ENCODE measurements around the gene PDF. TPM values are rescaled to one million over a fixed set of nuclear protein-coding genes. Genes with fewer than 3 reads are reported as not detected.
"Not testable (repeated sequence)": the region's sequence is repeated elsewhere in the genome, so short reads cannot be mapped to it uniquely, and the experiment has no call there.

The PDF gene
- total RNA-seq, 3 donors from 2014 or later (not counting 1 experiment from before 2014, with no cell fraction given) = 3.0 to 5.7 (median 4.6) TPM

GRCh38 chr16:69294051-69294450 lies 36.3 kb downstream of the PDF start:
- no peaks in the 10 kb centered on the region for H3K27me3 Mint-ChIP-seq (ENCODE audit: low read depth in 2 of 2)
- 91% methylated on average over 1 of the region's 1 CpG for WGBS (ENCODE audit: insufficient coverage)

GRCh38 chr16:69293401-69293800 lies 37.0 kb downstream of the PDF start:
- Mint-ChIP-seq H3K4me1 (peaks cover 0 to 5% of the 10 kb centered on the region in 2 donors), H3K27me3 (ENCODE audit: low read depth in 2 of 2) (no peaks in the 10 kb centered on the region), H3K9me3 (no peaks in the 10 kb centered on the region), H3K27ac (peak overlapping the region in 1 of 2 donors; percentile 2), H3K4me3 (no peak overlapping the region), H3K36me3 (no peaks in the 10 kb centered on the region)
- no peaks in the 10 kb centered on the region for H3K4me1 ChIP-seq (ENCODE audit: control insufficient read depth, insufficient read depth, low read length)
- no peaks in the 10 kb centered on the region for H3K9me3 ChIP-seq (ENCODE audit: control insufficient read depth, insufficient read depth, low read length)
- no peak overlapping the region for H3K27ac ChIP-seq (ENCODE audit: low read length)
- ATAC-seq = no peak
- H3K4me3 ChIP-seq (ENCODE audit: low read length) = no peak overlapping the region
- WGBS (ENCODE audit: insufficient coverage) = 91% methylated on average over 3 of the region's 3 CpGs
- intact Hi-C loops (cut with micrococcal nuclease) = no loop called here
- peaks cover 2% of the 10 kb centered on the region for H3K36me3 ChIP-seq (ENCODE audit: control insufficient read depth, insufficient read depth, low read length)
- TF ChIP-seq, protein P1, sequence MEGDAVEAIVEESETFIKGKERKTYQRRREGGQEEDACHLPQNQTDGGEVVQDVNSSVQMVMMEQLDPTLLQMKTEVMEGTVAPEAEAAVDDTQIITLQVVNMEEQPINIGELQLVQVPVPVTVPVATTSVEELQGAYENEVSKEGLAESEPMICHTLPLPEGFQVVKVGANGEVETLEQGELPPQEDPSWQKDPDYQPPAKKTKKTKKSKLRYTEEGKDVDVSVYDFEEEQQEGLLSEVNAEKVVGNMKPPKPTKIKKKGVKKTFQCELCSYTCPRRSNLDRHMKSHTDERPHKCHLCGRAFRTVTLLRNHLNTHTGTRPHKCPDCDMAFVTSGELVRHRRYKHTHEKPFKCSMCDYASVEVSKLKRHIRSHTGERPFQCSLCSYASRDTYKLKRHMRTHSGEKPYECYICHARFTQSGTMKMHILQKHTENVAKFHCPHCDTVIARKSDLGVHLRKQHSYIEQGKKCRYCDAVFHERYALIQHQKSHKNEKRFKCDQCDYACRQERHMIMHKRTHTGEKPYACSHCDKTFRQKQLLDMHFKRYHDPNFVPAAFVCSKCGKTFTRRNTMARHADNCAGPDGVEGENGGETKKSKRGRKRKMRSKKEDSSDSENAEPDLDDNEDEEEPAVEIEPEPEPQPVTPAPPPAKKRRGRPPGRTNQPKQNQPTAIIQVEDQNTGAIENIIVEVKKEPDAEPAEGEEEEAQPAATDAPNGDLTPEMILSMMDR (IDR thresholded peaks at IDR 0.05) = no peak
- no peak for DNase-seq
- no peaks in the 10 kb centered on the region for H3K27me3 ChIP-seq (ENCODE audit: control insufficient read depth, insufficient read depth, low read length)

More at GRCh38 chr16:69294051-69294450, 36.3 kb downstream of the PDF start:
- intact Hi-C loops (cut with micrococcal nuclease) = no loop called here
- Mint-ChIP-seq H3K4me1 (peaks cover 0 to 5% of the 10 kb centered on the region in 2 donors), H3K4me3 (no peak overlapping the region), H3K9me3 (no peaks in the 10 kb centered on the region), H3K36me3 (no peaks in the 10 kb centered on the region), H3K27ac (no peak overlapping the region)
- TF ChIP-seq, protein P1 (IDR thresholded peaks at IDR 0.05) = no peak
- no peak for DNase-seq
- no peak overlapping the region for H3K4me3 ChIP-seq (ENCODE audit: low read length)
- no peaks in the 10 kb centered on the region for H3K27me3 ChIP-seq (ENCODE audit: control insufficient read depth, insufficient read depth, low read length)
- no peak overlapping the region for H3K27ac ChIP-seq (ENCODE audit: low read length)
- H3K4me1 ChIP-seq (ENCODE audit: control insufficient read depth, insufficient read depth, low read length) = no peaks in the 10 kb centered on the region
- no peak for ATAC-seq
- no peaks in the 10 kb centered on the region for H3K9me3 ChIP-seq (ENCODE audit: control insufficient read depth, insufficient read depth, low read length)
- H3K36me3 ChIP-seq (ENCODE audit: control insufficient read depth, insufficient read depth, low read length) = peaks cover 2% of the 10 kb centered on the region

DNA sequence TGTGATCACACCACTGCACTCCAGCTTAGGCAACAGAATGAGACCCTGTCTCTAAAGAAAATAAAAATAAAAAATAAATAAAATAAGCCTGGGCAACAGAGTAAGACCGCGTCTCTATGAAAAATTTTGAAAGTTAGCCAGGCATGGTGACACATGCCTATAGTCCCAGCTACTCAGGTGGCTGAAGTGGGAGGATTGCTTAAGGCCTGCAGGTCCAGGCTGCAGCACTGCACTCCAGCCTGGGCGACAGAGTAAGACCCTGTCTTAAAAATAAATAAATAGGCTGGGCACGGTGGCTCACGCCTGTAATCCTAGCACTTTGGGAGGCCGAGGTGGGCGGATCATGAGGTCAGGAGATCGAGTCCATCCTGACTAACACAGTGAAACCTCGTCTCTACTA lies 38.7 kb downstream of the PDF start:
- H3K4me1 ChIP-seq (ENCODE audit: control insufficient read depth, insufficient read depth, low read length); H3K4me3 Mint-ChIP-seq; intact Hi-C loops (cut with micrococcal nuclease); H3K36me3 ChIP-seq (ENCODE audit: control insufficient read depth, insufficient read depth, low read length); H3K9me3 ChIP-seq (ENCODE audit: control insufficient read depth, insufficient read depth, low read length); H3K27me3 ChIP-seq (ENCODE audit: control insufficient read depth, insufficient read depth, low read length); H3K27me3 Mint-ChIP-seq (ENCODE audit: low read depth in 2 of 2); H3K27ac Mint-ChIP-seq; H3K36me3 Mint-ChIP-seq; H3K27ac ChIP-seq (ENCODE audit: low read length); H3K4me1 Mint-ChIP-seq; H3K9me3 Mint-ChIP-seq; H3K4me3 ChIP-seq (ENCODE audit: low read length); ATAC-seq; DNase-seq: not testable (repeated sequence)
- 92% methylated on average over 9 of the region's 9 CpGs for WGBS (ENCODE audit: insufficient coverage)

- H3K27ac Mint-ChIP-seq = no peak overlapping the region
These were observed 43.3 kb downstream of the PDF start for GRCh38 chr16:69286941-69287713.

More at GRCh38 chr16:69286941-69287713, 43.3 kb downstream of the PDF start:
- Mint-ChIP-seq H3K36me3 (no peaks in the 10 kb centered on the region), H3K4me3 (no peak overlapping the region), H3K4me1 (no peaks in the 10 kb centered on the region), H3K9me3 (no peaks in the 10 kb centered on the region), H3K27me3 (ENCODE audit: low read depth in 2 of 2) (no peaks in the 10 kb centered on the region)
- Histone ChIP-seq H3K4me3 (ENCODE audit: low read length) (no peak overlapping the region), H3K9me3 (ENCODE audit: control insufficient read depth, insufficient read depth, low read length) (no peaks in the 10 kb centered on the region), H3K27ac (ENCODE audit: low read length) (no peak overlapping the region), H3K4me1 (ENCODE audit: control insufficient read depth, insufficient read depth, low read length) (no peaks in the 10 kb centered on the region), H3K36me3 (ENCODE audit: control insufficient read depth, insufficient read depth, low read length) (peaks cover 13% of the 10 kb centered on the region), H3K27me3 (ENCODE audit: control insufficient read depth, insufficient read depth, low read length) (no peaks in the 10 kb centered on the region)
- intact Hi-C loops (cut with micrococcal nuclease) = loop anchor here (1.0 kb wide), 1 partner anchor 137 kb away; no protein-coding TSS in a partner anchor
- WGBS (ENCODE audit: insufficient coverage) = 94% methylated on average over 11 of the region's 13 CpGs
- TF ChIP-seq, protein P1 (IDR thresholded peaks at IDR 0.05) = peak; percentile 79
- ATAC-seq (peak in 1 of 3 donors; percentile 51), DNase-seq (peak in 1 of 2 donors; percentile 83)

Data from natural killer cell (primary cell).